H1 (cell line): Measurements from ENCODE around the gene CUBN. TPM values are rescaled to one million over a fixed set of nuclear protein-coding genes. Genes with fewer than 3 reads are reported as not detected.

ENCODE experiments used
- CTCF ChIA-PET: fragments of 300-600 bp; sonication (Branson Sonifier 250); formaldehyde crosslinking; loops from one replicate; lab custom pipeline; 2021; ENCODE audit not compliant: partially characterized antibody; lab: Charles Lee
- POLR2A ChIA-PET: fragments of 300-600 bp; sonication (Branson Sonifier 250); formaldehyde crosslinking; loops from one replicate; lab custom pipeline; 2021; ENCODE audit warnings: inconsistent platforms; ENCODE audit not compliant: partially characterized antibody; lab: Charles Lee
- DNase-seq, 2 experiments: peaks; one replicate each; pipeline versions ENCODE4 v3.0.0 to v3.0.0-alpha.2; 2010 to 2022; ENCODE audit warnings: low spot score in 2 of 2, low read depth in 1 of 2, mixed read lengths in 1 of 2
- FAIRE-seq: peaks from 2 replicates; lab custom pipeline; 2011; peaks lifted over from hg19 to GRCh38; lab: Jason Lieb, UNC
- H2AFZ ChIP-seq: 2 replicates; pipeline ENCODE4 v1.8.1; 2012; ENCODE audit warnings: low read length, inconsistent platforms
- H2AK5ac ChIP-seq: 2 replicates; pipeline ENCODE4 v1.6.1; 2013; ENCODE audit warnings: low read depth, low read length
- H2BK120ac ChIP-seq: replicated peaks from 2 replicates; pipeline ENCODE3; 2013; ENCODE audit warnings: low read depth, low read length, inconsistent platforms
- H2BK12ac ChIP-seq: 2 replicates; pipeline ENCODE4 v1.6.1; 2013; ENCODE audit warnings: low read depth, low read length
- H2BK15ac ChIP-seq: 2 replicates; pipeline ENCODE4 v1.6.1; 2013; ENCODE audit warnings: low read length
- H2BK20ac ChIP-seq: 2 replicates; pipeline ENCODE4 v1.6.1; 2013; ENCODE audit warnings: low read length
- H2BK5ac ChIP-seq: 2 replicates; pipeline ENCODE4 v1.6.1; 2013; ENCODE audit warnings: low read depth, low read length
- H3K14ac ChIP-seq: 2 replicates; pipeline ENCODE4 v1.6.1; 2013; ENCODE audit warnings: inconsistent platforms; ENCODE audit not compliant: insufficient read length
- H3K18ac ChIP-seq: 2 replicates; pipeline ENCODE4 v1.6.1; 2013; ENCODE audit warnings: low read length; ENCODE audit errors: extremely low read depth
- H3K23ac ChIP-seq: 2 replicates; pipeline ENCODE4 v1.6.1; 2013; ENCODE audit warnings: inconsistent platforms; ENCODE audit not compliant: insufficient read length
- H3K23me2 ChIP-seq: 2 replicates; pipeline ENCODE4 v1.6.1; 2013; ENCODE audit warnings: low read depth, low read length
- H3K27ac ChIP-seq: 2 replicates; pipeline ENCODE4 v1.6.1; 2011; ENCODE audit warnings: low read depth, low read length, inconsistent platforms
- H3K27me3 ChIP-seq, 4 experiments: replicated peaks in 1 of 4; 1 replicate in 1 of 4; 2 replicates in 3 of 4; pipeline versions ENCODE4 v1.6.1 to v1.8.1; 2011 to 2013; ENCODE audit warnings: low read length in 3 of 4, mild to moderate bottlenecking in 3 of 4, inconsistent platforms in 2 of 4, mixed read lengths in 2 of 4, moderate library complexity in 1 of 4; ENCODE audit not compliant: control insufficient read depth in 3 of 4, insufficient read depth in 3 of 4; ENCODE audit errors: extremely low read depth in 1 of 4
- H3K36me3 ChIP-seq, 4 experiments: 2 replicates each; pipeline versions ENCODE4 v1.6.1 to v1.8.1; 2011 to 2013; ENCODE audit warnings: mild to moderate bottlenecking in 4 of 4, low read length in 3 of 4, moderate library complexity in 2 of 4, control low read depth in 1 of 4, inconsistent platforms in 1 of 4; ENCODE audit not compliant: insufficient read depth in 4 of 4, control insufficient read depth in 2 of 4
- H3K4ac ChIP-seq: replicated peaks from 2 replicates; pipeline ENCODE3; 2013; ENCODE audit warnings: low read length, low read depth, mixed read lengths, inconsistent platforms; ENCODE audit not compliant: insufficient read length
- H3K4me1 ChIP-seq, 4 experiments: replicated peaks in 1 of 4; 1 replicate in 1 of 4; 2 replicates in 3 of 4; pipeline versions ENCODE4 v1.6.1 to v1.8.1; 2011 to 2013; ENCODE audit warnings: low read length in 3 of 4, inconsistent platforms in 2 of 4, mixed read lengths in 1 of 4; ENCODE audit not compliant: insufficient read depth in 4 of 4, control insufficient read depth in 3 of 4
- H3K4me2 ChIP-seq, 2 experiments: 2 replicates each; pipeline versions ENCODE4 v1.6.1 to v1.8.1; 2011 to 2013; ENCODE audit warnings: low read depth in 2 of 2, low read length in 2 of 2, control low read depth in 1 of 2, inconsistent platforms in 1 of 2, mild to moderate bottlenecking in 1 of 2; ENCODE audit not compliant: insufficient read depth in 1 of 2
- H3K4me3 ChIP-seq, 4 experiments: fragments of 200-600, 300-600 bp in 1 of 4; sonication (generic), shearing (Covaris generic), sonication (Bioruptor Twin) in 1 of 4; 2 replicates each; pipeline versions ENCODE4 v1.5.1 to v1.8.1; 2011 to 2016; ENCODE audit warnings: low read length in 4 of 4, low read depth in 3 of 4, control low read depth in 2 of 4, inconsistent platforms in 2 of 4, mild to moderate bottlenecking in 2 of 4, mixed read lengths in 1 of 4, moderate library complexity in 1 of 4; ENCODE audit not compliant: insufficient read depth in 2 of 4; ENCODE audit errors: extremely low read depth in 1 of 4
- H3K56ac ChIP-seq: replicated peaks from 2 replicates; pipeline ENCODE3; 2013; ENCODE audit warnings: low read depth, mild to moderate bottlenecking, mixed read lengths, low read length, inconsistent platforms; ENCODE audit not compliant: insufficient read length
- H3K79me1 ChIP-seq: 2 replicates; pipeline ENCODE4 v1.6.1; 2013; ENCODE audit warnings: low read depth, low read length, control low read depth
- H3K79me2 ChIP-seq, 2 experiments: 2 replicates each; pipeline versions ENCODE4 v1.6.1 to v1.8.1; 2012 to 2013; ENCODE audit warnings: low read length in 2 of 2, mild to moderate bottlenecking in 2 of 2, inconsistent platforms in 1 of 2; ENCODE audit not compliant: insufficient read depth in 2 of 2, control insufficient read depth in 1 of 2
- H3K9ac ChIP-seq, 4 experiments: replicated peaks in 1 of 4; 1 replicate in 1 of 4; 2 replicates in 3 of 4; pipeline versions ENCODE4 v1.6.1 to v1.8.1; 2011 to 2013; ENCODE audit warnings: low read depth in 3 of 4, low read length in 3 of 4, control low read depth in 2 of 4, mild to moderate bottlenecking in 2 of 4, moderate library complexity in 2 of 4, inconsistent platforms in 1 of 4; ENCODE audit errors: extremely low read depth in 1 of 4
- H3K9me3 ChIP-seq, 2 experiments: 2 replicates each; pipeline versions ENCODE4 v1.6.1 to v1.8.1; 2012 to 2013; ENCODE audit warnings: mild to moderate bottlenecking in 2 of 2, moderate library complexity in 2 of 2, control low read depth in 1 of 2, inconsistent platforms in 1 of 2, low read depth in 1 of 2, low read length in 1 of 2, mixed read lengths in 1 of 2; ENCODE audit not compliant: insufficient read depth in 2 of 2
- H4K20me1 ChIP-seq, 2 experiments: replicated peaks in 1 of 2; 2 replicates each; pipeline versions ENCODE3 to v1.8.1; 2011 to 2013; ENCODE audit warnings: inconsistent platforms in 2 of 2, low read length in 2 of 2, mild to moderate bottlenecking in 1 of 2; ENCODE audit not compliant: insufficient read depth in 2 of 2, control insufficient read depth in 1 of 2
- H4K5ac ChIP-seq: 2 replicates; pipeline ENCODE4 v1.6.1; 2013; ENCODE audit warnings: low read length, low read depth, mixed read lengths, inconsistent platforms; ENCODE audit not compliant: insufficient read length
- H4K8ac ChIP-seq: 2 replicates; pipeline ENCODE4 v1.8.0; 2013; ENCODE audit warnings: mild to moderate bottlenecking, moderate library complexity, low read length, inconsistent platforms; ENCODE audit not compliant: insufficient read depth; ENCODE audit errors: extremely low read depth
- H4K91ac ChIP-seq: replicated peaks from 2 replicates; pipeline ENCODE3; 2013; ENCODE audit warnings: low read length, mixed read lengths, inconsistent platforms; ENCODE audit not compliant: insufficient read length
- BACH1 ChIP-seq: IDR thresholded peaks from 2 replicates; pipeline ENCODE4 v1.6.1; 2012; ENCODE audit warnings: low read length, improper control_type of control experiment
- CBX5 ChIP-seq: fragments of 300-800, 300-1000 bp; sonication (generic); IDR thresholded peaks from 2 replicates; pipeline ENCODE4 v1.7.1; 2016; ENCODE audit warnings: antibody characterized with exemption, low read length, low read depth
- CBX8 ChIP-seq: fragments of 300-800, 300-1000 bp; sonication (generic); IDR thresholded peaks from 2 replicates; pipeline ENCODE4 v1.7.1; 2016; ENCODE audit warnings: low read depth, low read length, borderline replicate concordance
- CEBPB ChIP-seq: IDR thresholded peaks from 2 replicates; pipeline ENCODE4 v1.6.1; 2012; ENCODE audit warnings: low read depth, low read length
- EZH2 ChIP-seq: fragments of 200-600 bp; sonication (generic); IDR thresholded peaks from 2 replicates; pipeline ENCODE4 v1.7.1; 2012; ENCODE audit warnings: low read depth, mild to moderate bottlenecking, moderate library complexity, low read length, inconsistent platforms; ENCODE audit not compliant: severe bottlenecking
- FOSL1 ChIP-seq: IDR thresholded peaks from 2 replicates; pipeline ENCODE4 v1.6.1; 2011; ENCODE audit warnings: mild to moderate bottlenecking, low read depth, low read length, moderate library complexity; ENCODE audit not compliant: insufficient read depth
- GTF2F1 ChIP-seq: IDR thresholded peaks from 2 replicates; pipeline ENCODE4 v1.6.1; 2012; ENCODE audit warnings: low read depth, low read length, improper control_type of control experiment, borderline replicate concordance
- HDAC6 ChIP-seq: IDR thresholded peaks from one replicate; pipeline ENCODE4 v1.7.1; 2012; ENCODE audit warnings: low read depth, mild to moderate bottlenecking, inconsistent platforms, low read length, moderate library complexity
- MAFK ChIP-seq: IDR thresholded peaks from 2 replicates; pipeline ENCODE4 v1.6.1; 2012; ENCODE audit warnings: low read depth, mild to moderate bottlenecking, improper control_type of control experiment, low read length
- POU5F1 ChIP-seq: IDR thresholded peaks from 2 replicates; pipeline ENCODE4 v1.6.1; 2011; ENCODE audit warnings: low read depth, mild to moderate bottlenecking, low read length, moderate library complexity
- SIN3A ChIP-seq, 2 experiments: IDR thresholded peaks in 1 of 2; conservative IDR thresholded peaks in 1 of 2; 2 replicates each; pipeline ENCODE4 v1.6.1; 2011 to 2012; ENCODE audit warnings: low read length in 2 of 2, improper control_type of control experiment in 1 of 2, low read depth in 1 of 2, mild to moderate bottlenecking in 1 of 2
- SIRT6 ChIP-seq: IDR thresholded peaks from one replicate; pipeline ENCODE4 v1.7.1; 2012; ENCODE audit warnings: low read length, inconsistent platforms
- SP2 ChIP-seq: IDR thresholded peaks from 2 replicates; pipeline ENCODE4 v1.6.1; 2012; ENCODE audit warnings: mild to moderate bottlenecking, low read length, inconsistent platforms
- TBP ChIP-seq: IDR thresholded peaks from 2 replicates; pipeline ENCODE4 v1.6.1; 2011; ENCODE audit warnings: low read depth, low read length, improper control_type of control experiment
- TEAD4 ChIP-seq: IDR thresholded peaks from 2 replicates; pipeline ENCODE4 v1.6.1; 2012; ENCODE audit warnings: low read depth, low read length, inconsistent platforms, mixed read lengths
- WGBS, 2 experiments: shearing (Covaris generic) in 1 of 2; methylation state at CpG; one replicate each; pipeline versions ENCODE4 v1.1.6 to v1.1.7; 2013 to 2015; ENCODE audit warnings: low lambda C conversion rate in 2 of 2, mixed read lengths in 2 of 2, inconsistent platforms in 1 of 2, low coverage in 1 of 2, missing lambda C conversion rate in 1 of 2; ENCODE audit not compliant: insufficient replicate concordance in 2 of 2, insufficient coverage in 1 of 2, insufficient read length in 1 of 2; ENCODE audit errors: extremely low coverage in 1 of 2, missing lambda C conversion rate in 1 of 2; 5-methylcytosine and 5-hydroxymethylcytosine counted together
- polyA plus RNA-seq, 7 experiments: library from polyadenylated mRNA; depleted of rRNA in 3 of 7; stranded (reverse) in 5 of 7; unstranded in 2 of 7; fragments of >200 nt in 5 of 7; fragments of 200-250 nt in 2 of 7; gene quantifications; 1 replicate in 5 of 7; 2 replicates in 1 of 7; 4 replicates in 1 of 7; pipeline versions ENCODE4 v1.2.1 to v1.2.3, GENCODE V29; 2011 to 2013; ENCODE audit warnings: missing spikeins in 2 of 7, mixed read lengths in 2 of 7
- total RNA-seq: library from RNA; stranded (reverse); fragmentation: NEBNext Ultra II Directional; extraction: Animal tissue kit (Norgen Biotek cat#: 25700); gene quantifications from 2 replicates; pipeline ENCODE4 v1.2.1, GENCODE V29; 2021

The CUBN gene
- total and polyA plus RNA-seq, 2 of the 8 experiments (the other 6 are each of a cell fraction or from before 2014, with no cell fraction given): 0.04 to 0.08 TPM

- no peaks in the 10 kb centered on the region for H3K23me2 ChIP-seq
- no peaks in the 10 kb centered on the region for H4K20me1 ChIP-seq
- WGBS, 2 experiments: 86% methylated on average over 3 of the region's 3 CpGs; no CpG with 5 or more reads in 1 of the 2 experiments
- no peak overlapping the region for H2BK12ac ChIP-seq
- no peaks in the 10 kb centered on the region for H3K79me1 ChIP-seq
- POLR2A ChIA-PET: no interaction called here
- no peak overlapping the region for H3K14ac ChIP-seq
- no peak overlapping the region for H3K56ac ChIP-seq
- H3K36me3 ChIP-seq: no peaks in the 10 kb centered on the region
- H3K9me3 ChIP-seq: no peaks in the 10 kb centered on the region
- DNase-seq (no peak), FAIRE-seq (no peak)
- H3K4me1 ChIP-seq: peaks cover 0 to 5% (median 4%) of the 10 kb centered on the region in 4 experiments; a peak in 4 of 7 replicates
- H3K23ac ChIP-seq: no peak overlapping the region
- no peak overlapping the region for H2BK120ac ChIP-seq
- no peak overlapping the region for H3K18ac ChIP-seq
- no peaks in the 10 kb centered on the region for H3K79me2 ChIP-seq
- H3K9ac ChIP-seq: no peak overlapping the region
- no peak overlapping the region for H3K4me2 ChIP-seq
- H4K5ac ChIP-seq: no peak overlapping the region
- no peak overlapping the region for H2AK5ac ChIP-seq
- H3K4me3 ChIP-seq: no peak overlapping the region
- no peak overlapping the region for H3K27ac ChIP-seq
- no peak overlapping the region for H4K91ac ChIP-seq
- H3K27me3 ChIP-seq: no peaks in the 10 kb centered on the region
- H2AFZ ChIP-seq: no peak overlapping the region
- H2BK20ac ChIP-seq: no peak overlapping the region
- H2BK15ac ChIP-seq: no peak overlapping the region
- CTCF ChIA-PET: interaction anchor here (0.6 to 1.1 kb wide), 3 partner anchors 18 to 287 kb away, joined by 3 to 4 read pairs (median 3); partner anchors contain the start of gene VIM
- H4K8ac ChIP-seq: no peak overlapping the region
- H3K4ac ChIP-seq: no peak overlapping the region
- no peak overlapping the region for H2BK5ac ChIP-seq
- TF ChIP-seq TBP (no peak), SP2 (no peak), CBX8 (no peak), HDAC6 (no peak), FOSL1 (no peak), EZH2 (no peak), TEAD4 (no peak), BACH1 (no peak), CEBPB (no peak), GTF2F1 (no peak), POU5F1 (no peak), MAFK (no peak), SIRT6 (no peak), SIN3A (conservative IDR thresholded peaks at IDR 0.05 in 1 of 2, IDR thresholded peaks at IDR 0.05 in 1 of 2; ENCODE audit: low read depth in 1 of 2, low read length in 2 of 2) (no peak), CBX5 (no peak)
These were observed 9.8 kb downstream of the CUBN start for GRCh38 chr10:17119845-17120244.
